Measurements from ENCODE around the gene ADD3. TPM values are rescaled to one million over a fixed set of nuclear protein-coding genes. Genes with fewer than 3 reads are reported as not detected.

Gene ADD3
- total and polyA plus RNA-seq, 2 of the 13 experiments (the other 11 are each of a cell fraction or from before 2014, with no cell fraction given), result 44.7 to 57.5 TPM

DNA sequence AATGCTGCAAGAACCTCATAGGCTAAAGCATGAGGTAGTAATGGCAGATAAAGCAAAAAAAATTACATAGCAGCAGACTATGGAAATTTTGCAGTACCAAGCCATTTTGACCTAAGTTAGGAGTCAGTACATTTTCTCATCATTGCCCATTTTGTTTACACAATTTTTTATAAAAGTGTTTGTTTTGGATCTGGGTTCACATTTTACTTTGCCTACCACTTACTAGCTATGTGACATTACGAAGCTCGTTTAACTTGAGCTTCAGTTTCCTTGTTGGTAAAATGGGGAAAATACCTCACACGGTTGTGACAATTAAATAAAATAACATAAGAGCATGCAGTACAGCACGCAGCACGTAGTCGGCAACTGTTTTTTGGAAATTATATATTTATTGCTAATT is 99.6 kb downstream of the ADD3 start (continued):
- TF ChIP-seq HIC2 (CRISPR knock-in tag; IDR thresholded peaks at IDR 0.05; ENCODE audit: low read depth), result no peak
- no peak for TF ChIP-seq ZNF850 (CRISPR knock-in tag; conservative IDR thresholded peaks at IDR 0.05)
- TF ChIP-seq, protein P1, sequence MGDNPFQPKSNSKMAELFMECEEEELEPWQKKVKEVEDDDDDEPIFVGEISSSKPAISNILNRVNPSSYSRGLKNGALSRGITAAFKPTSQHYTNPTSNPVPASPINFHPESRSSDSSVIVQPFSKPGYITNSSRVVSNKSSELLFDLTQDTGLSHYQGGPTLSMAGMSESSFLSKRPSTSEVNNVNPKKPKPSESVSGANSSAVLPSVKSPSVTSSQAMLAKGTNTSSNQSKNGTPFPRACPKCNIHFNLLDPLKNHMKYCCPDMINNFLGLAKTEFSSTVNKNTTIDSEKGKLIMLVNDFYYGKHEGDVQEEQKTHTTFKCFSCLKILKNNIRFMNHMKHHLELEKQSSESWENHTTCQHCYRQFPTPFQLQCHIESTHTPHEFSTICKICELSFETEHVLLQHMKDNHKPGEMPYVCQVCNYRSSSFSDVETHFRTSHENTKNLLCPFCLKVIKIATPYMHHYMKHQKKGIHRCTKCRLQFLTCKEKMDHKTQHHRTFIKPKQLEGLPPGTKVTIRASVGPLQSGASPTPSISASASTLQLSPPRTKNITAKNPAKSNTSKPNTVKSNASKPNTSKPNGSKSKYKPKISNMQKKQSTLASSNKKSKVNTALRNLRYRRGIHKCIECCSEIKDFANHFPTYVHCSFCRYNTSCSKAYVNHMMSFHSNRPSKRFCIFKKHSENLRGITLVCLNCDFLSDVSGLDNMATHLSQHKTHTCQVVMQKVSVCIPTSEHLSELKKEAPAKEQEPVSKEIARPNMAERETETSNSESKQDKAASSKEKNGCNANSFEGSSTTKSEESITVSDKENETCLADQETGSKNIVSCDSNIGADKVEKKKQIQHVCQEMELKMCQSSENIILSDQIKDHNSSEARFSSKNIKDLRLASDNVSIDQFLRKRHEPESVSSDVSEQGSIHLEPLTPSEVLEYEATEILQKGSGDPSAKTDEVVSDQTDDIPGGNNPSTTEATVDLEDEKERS (CRISPR knock-in tag; IDR thresholded peaks at IDR 0.05), result no peak

DNA sequence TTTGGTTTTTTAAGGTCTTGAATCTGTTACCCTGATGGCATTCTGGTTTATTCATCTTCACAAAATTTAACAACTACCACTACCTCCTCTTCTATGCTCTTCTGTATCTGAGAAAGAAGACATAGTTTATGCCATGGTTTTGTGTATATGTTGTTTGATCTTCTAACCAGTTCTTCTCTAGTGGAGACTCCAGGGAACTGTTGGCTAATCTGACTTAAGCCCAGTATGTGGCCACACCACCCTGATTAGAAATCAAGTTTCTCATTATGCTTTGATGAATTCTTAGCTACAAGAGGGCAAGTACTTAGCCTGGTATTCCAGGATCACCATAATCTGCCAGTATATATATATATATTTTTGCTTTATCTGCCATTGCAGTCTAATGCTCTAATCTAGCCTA is 100.1 kb downstream of the ADD3 start:
- ChIA-PET POLR2A (no interaction called here), CTCF (ENCODE audit: low intra/inter-chr PET ratio, low total read pairs) (no interaction called here)
- H3K9ac ChIP-seq (ENCODE audit: insufficient read depth, low read depth, low read length), result no peak overlapping the region
- no peaks in the 10 kb centered on the region for H4K20me1 ChIP-seq (ENCODE audit: insufficient read depth, low read length)
- no peaks in the 10 kb centered on the region for H3K4me1 ChIP-seq (ENCODE audit: insufficient read depth, low read length)
- no peaks in the 10 kb centered on the region for H3K27me3 ChIP-seq (ENCODE audit: control insufficient read depth in 1 of 2, insufficient read depth in 2 of 2, low read length in 2 of 2)
- no peak overlapping the region for H2AFZ ChIP-seq (ENCODE audit: low read length)
- H3K79me2 ChIP-seq (ENCODE audit: insufficient read depth, low read length), result no peaks in the 10 kb centered on the region
- intact Hi-C loops (cut with micrococcal nuclease; ENCODE audit: unreplicated experiment), result no loop called here
- no peaks in the 10 kb centered on the region for H3K9me3 ChIP-seq (ENCODE audit: low read length)
- H3K27ac ChIP-seq (ENCODE audit: extremely low read length, insufficient read depth, low read length), result no peak overlapping the region
- no peak for ATAC-seq
- no TSS peak for BruUV-seq (replicated peaks)
- H3K36me3 ChIP-seq (replicated peaks in 1 of 2; ENCODE audit: control insufficient read depth in 1 of 2, insufficient read depth in 2 of 2, low read length in 2 of 2), result peaks cover 3 to 20% of the 10 kb centered on the region in 2 experiments; a peak in 4 of 5 replicates
- no peak for FAIRE-seq
- H3K4me3 ChIP-seq (replicated peaks in 1 of 3; ENCODE audit: insufficient read depth in 1 of 3, low read depth in 2 of 3, low read length in 3 of 3), result no peak overlapping the region
- in situ Hi-C loops (cut with HindIII; ENCODE audit: extremely low pct_ligation_motif_present, low pct_unique_long_range_greater_than_20kb), result no loop called here
- H3K4me2 ChIP-seq (ENCODE audit: low read depth, low read length), result no peak overlapping the region
- no peak for DNase-seq (ENCODE audit: low spot score)
- TF ChIP-seq, protein P2, sequence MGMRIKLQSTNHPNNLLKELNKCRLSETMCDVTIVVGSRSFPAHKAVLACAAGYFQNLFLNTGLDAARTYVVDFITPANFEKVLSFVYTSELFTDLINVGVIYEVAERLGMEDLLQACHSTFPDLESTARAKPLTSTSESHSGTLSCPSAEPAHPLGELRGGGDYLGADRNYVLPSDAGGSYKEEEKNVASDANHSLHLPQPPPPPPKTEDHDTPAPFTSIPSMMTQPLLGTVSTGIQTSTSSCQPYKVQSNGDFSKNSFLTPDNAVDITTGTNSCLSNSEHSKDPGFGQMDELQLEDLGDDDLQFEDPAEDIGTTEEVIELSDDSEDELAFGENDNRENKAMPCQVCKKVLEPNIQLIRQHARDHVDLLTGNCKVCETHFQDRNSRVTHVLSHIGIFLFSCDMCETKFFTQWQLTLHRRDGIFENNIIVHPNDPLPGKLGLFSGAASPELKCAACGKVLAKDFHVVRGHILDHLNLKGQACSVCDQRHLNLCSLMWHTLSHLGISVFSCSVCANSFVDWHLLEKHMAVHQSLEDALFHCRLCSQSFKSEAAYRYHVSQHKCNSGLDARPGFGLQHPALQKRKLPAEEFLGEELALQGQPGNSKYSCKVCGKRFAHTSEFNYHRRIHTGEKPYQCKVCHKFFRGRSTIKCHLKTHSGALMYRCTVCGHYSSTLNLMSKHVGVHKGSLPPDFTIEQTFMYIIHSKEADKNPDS (CRISPR knock-in tag; IDR thresholded peaks at IDR 0.05), result no peak
- TF ChIP-seq SRSF9 (IDR thresholded peaks at IDR 0.05; ENCODE audit: borderline replicate concordance, insufficient read depth, low read depth, low read length, poor library complexity, severe bottlenecking) (no peak), CENPT (CRISPR knock-in tag; IDR thresholded peaks at IDR 0.05; ENCODE audit: low read depth) (no peak), CEBPZ (IDR thresholded peaks at IDR 0.05; ENCODE audit: low read length) (no peak), ZNF672 (CRISPR knock-in tag; IDR thresholded peaks at IDR 0.05) (no peak), SOX6 (IDR thresholded peaks at IDR 0.05) (no peak), SOX6 (CRISPR knock-in tag; IDR thresholded peaks at IDR 0.05) (no peak), MYNN (CRISPR knock-in tag; IDR thresholded peaks at IDR 0.05; ENCODE audit: low read depth) (no peak), MTA1 (CRISPR knock-in tag; IDR thresholded peaks at IDR 0.05; ENCODE audit: borderline replicate concordance) (no peak), FOSL2 (CRISPR knock-in tag; IDR thresholded peaks at IDR 0.05) (no peak), ADNP (CRISPR knock-in tag; IDR thresholded peaks at IDR 0.05) (no peak)

Data from HepG2 (cell line).